Mammary epithelial cell (primary cell): ENCODE measurements around the gene DAGLB.
"Not testable (repeated sequence)": the region's sequence is repeated elsewhere in the genome, so short reads cannot be mapped to it uniquely, and the experiment has no call there.

ENCODE experiments used
- EZH2 ChIP-seq: IDR thresholded peaks from 2 replicates; pipeline ENCODE4 v1.6.1; 2012; ENCODE audit warnings: low read length, inconsistent platforms, borderline replicate concordance
- TF ChIP-seq, protein P1 (sequence below), 2 donors: IDR thresholded peaks in 1 of 2; conservative IDR thresholded peaks in 1 of 2; 2 replicates each; pipeline ENCODE4 v1.5.1; 2011 to 2012; ENCODE audit warnings: inconsistent platforms in 2 of 2, low read length in 2 of 2, mild to moderate bottlenecking in 2 of 2, control low read depth in 1 of 2, low read depth in 1 of 2; ENCODE audit not compliant: insufficient read depth in 1 of 2; ENCODE audit errors: extremely low read depth in 1 of 2

DNA sequence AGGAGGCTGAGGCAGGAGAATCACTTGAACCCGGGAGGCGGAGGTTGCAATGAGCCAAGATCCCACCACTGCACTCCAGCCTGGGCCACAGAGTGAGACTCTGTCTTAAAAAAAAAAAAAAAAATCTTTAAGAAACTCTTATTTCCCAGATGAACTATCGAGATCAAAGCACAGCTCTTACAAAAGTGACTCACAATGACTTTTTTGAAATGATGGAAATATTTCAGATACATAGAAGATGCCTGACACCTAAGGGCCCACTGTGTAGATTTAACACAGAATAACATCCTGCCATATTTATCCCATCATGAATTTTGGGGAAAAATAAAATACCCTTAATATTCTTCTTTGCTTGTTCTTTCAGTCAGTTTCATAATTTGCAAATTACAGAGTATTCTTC is 10.9 kb upstream of the DAGLB start:
- TF ChIP-seq, protein P1, sequence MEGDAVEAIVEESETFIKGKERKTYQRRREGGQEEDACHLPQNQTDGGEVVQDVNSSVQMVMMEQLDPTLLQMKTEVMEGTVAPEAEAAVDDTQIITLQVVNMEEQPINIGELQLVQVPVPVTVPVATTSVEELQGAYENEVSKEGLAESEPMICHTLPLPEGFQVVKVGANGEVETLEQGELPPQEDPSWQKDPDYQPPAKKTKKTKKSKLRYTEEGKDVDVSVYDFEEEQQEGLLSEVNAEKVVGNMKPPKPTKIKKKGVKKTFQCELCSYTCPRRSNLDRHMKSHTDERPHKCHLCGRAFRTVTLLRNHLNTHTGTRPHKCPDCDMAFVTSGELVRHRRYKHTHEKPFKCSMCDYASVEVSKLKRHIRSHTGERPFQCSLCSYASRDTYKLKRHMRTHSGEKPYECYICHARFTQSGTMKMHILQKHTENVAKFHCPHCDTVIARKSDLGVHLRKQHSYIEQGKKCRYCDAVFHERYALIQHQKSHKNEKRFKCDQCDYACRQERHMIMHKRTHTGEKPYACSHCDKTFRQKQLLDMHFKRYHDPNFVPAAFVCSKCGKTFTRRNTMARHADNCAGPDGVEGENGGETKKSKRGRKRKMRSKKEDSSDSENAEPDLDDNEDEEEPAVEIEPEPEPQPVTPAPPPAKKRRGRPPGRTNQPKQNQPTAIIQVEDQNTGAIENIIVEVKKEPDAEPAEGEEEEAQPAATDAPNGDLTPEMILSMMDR (conservative IDR thresholded peaks at IDR 0.05 in 1 of 2, IDR thresholded peaks at IDR 0.05 in 1 of 2; ENCODE audit: extremely low read depth in 1 of 2, insufficient read depth in 1 of 2, low read depth in 1 of 2, low read length in 2 of 2): not testable (repeated sequence)
- not testable (repeated sequence) for TF ChIP-seq EZH2
